ENCODE measurements around the gene GLRX5. TPM values are rescaled to one million over a fixed set of nuclear protein-coding genes. Genes with fewer than 3 reads are reported as not detected.

The GLRX5 gene
- total RNA-seq, 1 experiment from 2014 or later, result 62.2 TPM

- Histone ChIP-seq H3K4me1 (ENCODE audit: insufficient read depth, low read length) (no peaks in the 10 kb centered on the region), H3K27me3 (ENCODE audit: insufficient read depth, low read length) (no peaks in the 10 kb centered on the region), H2BK20ac (ENCODE audit: low read depth, low read length, poor library complexity, severe bottlenecking) (no peak overlapping the region), H3K18ac (ENCODE audit: insufficient read length, low read depth, low read length) (no peak overlapping the region), H2BK5ac (ENCODE audit: insufficient read length, low read length) (no peak overlapping the region), H3K14ac (ENCODE audit: insufficient read depth, low read length) (no peak overlapping the region), H3K4me2 (ENCODE audit: insufficient read depth, insufficient read length, low read length) (no peak overlapping the region), H4K20me1 (ENCODE audit: control insufficient read depth, insufficient read depth, insufficient read length) (no peaks in the 10 kb centered on the region), H4K91ac (ENCODE audit: insufficient read length, low read depth, low read length) (no peak overlapping the region), H3K23ac (ENCODE audit: insufficient read length, low read depth, low read length) (no peak overlapping the region), H2AFZ (ENCODE audit: low read length) (no peak overlapping the region), H3K27ac (ENCODE audit: insufficient read length, low read depth, low read length) (no peak overlapping the region), H2BK12ac (ENCODE audit: insufficient read length, low read depth, low read length) (no peak overlapping the region), H3K56ac (ENCODE audit: insufficient read length, low read depth, low read length) (no peak overlapping the region), H3K9me3 (ENCODE audit: control insufficient read depth, low read depth, low read length) (no peaks in the 10 kb centered on the region), H3K23me2 (ENCODE audit: insufficient read length, low read depth, low read length, poor library complexity, severe bottlenecking) (no peaks in the 10 kb centered on the region), H2BK120ac (ENCODE audit: low read depth, low read length, poor library complexity, severe bottlenecking) (no peak overlapping the region), H3K9ac (ENCODE audit: extremely low read depth, insufficient read length, low read length) (no peak overlapping the region), H3K79me2 (ENCODE audit: insufficient read depth, low read length) (no peaks in the 10 kb centered on the region; the same call in 1 of the 2 replicates), H2AK5ac (ENCODE audit: insufficient read length, low read length) (no peak overlapping the region), H3K4ac (ENCODE audit: low read depth, low read length) (no peak overlapping the region), H2BK15ac (ENCODE audit: low read depth, low read length) (no peak overlapping the region), H4K8ac (replicated peaks; ENCODE audit: insufficient read length, low read depth, low read length) (no peak overlapping the region), H3T11ph (ENCODE audit: low read length) (no peak overlapping the region), H3K79me1 (ENCODE audit: insufficient read depth, low read depth, low read length, poor library complexity, severe bottlenecking) (no peaks in the 10 kb centered on the region), H4K5ac (ENCODE audit: insufficient read length, low read depth, low read length) (no peak overlapping the region)
- H3K4me1 Mint-ChIP-seq, result peaks cover 12 to 24% of the 10 kb centered on the region in 2 experiments
- H3K27me3 Mint-ChIP-seq (ENCODE audit: low read depth), result peaks cover 19% of the 10 kb centered on the region
- TF ChIP-seq, protein P1, sequence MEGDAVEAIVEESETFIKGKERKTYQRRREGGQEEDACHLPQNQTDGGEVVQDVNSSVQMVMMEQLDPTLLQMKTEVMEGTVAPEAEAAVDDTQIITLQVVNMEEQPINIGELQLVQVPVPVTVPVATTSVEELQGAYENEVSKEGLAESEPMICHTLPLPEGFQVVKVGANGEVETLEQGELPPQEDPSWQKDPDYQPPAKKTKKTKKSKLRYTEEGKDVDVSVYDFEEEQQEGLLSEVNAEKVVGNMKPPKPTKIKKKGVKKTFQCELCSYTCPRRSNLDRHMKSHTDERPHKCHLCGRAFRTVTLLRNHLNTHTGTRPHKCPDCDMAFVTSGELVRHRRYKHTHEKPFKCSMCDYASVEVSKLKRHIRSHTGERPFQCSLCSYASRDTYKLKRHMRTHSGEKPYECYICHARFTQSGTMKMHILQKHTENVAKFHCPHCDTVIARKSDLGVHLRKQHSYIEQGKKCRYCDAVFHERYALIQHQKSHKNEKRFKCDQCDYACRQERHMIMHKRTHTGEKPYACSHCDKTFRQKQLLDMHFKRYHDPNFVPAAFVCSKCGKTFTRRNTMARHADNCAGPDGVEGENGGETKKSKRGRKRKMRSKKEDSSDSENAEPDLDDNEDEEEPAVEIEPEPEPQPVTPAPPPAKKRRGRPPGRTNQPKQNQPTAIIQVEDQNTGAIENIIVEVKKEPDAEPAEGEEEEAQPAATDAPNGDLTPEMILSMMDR (conservative IDR thresholded peaks at IDR 0.05), result no peak
- no peak overlapping the region for H3K4me3 Mint-ChIP-seq
- no peak overlapping the region; a peak in 1 of 7 replicates for H3K27ac Mint-ChIP-seq
- DNase-seq, result no peak
- no peaks in the 10 kb centered on the region for H3K36me3 Mint-ChIP-seq (ENCODE audit: insufficient read depth in 1 of 3, low read depth in 3 of 3)
- WGBS (ENCODE audit: extremely low coverage, insufficient read length, low lambda C conversion rate), result no CpG with 5 or more reads among the region's 11 CpGs
- no peaks in the 10 kb centered on the region for H3K9me3 Mint-ChIP-seq
Measured at GRCh38 chr14:95523815-95524448, 10.9 kb upstream of the GLRX5 start.
